Liver (tissue), 9 donors: Measurements from ENCODE around the gene PCSK6. TPM values are rescaled to one million over a fixed set of nuclear protein-coding genes. Genes with fewer than 3 reads are reported as not detected.

Source experiments
- DNase-seq: peaks from one replicate; pipeline ENCODE4 v3.0.0-alpha.2; 2017; ENCODE audit warnings: low spot score
- H3K27ac ChIP-seq, 2 donors: one replicate each; pipeline ENCODE4 v1.7.0; 2013; ENCODE audit warnings: inconsistent platforms in 2 of 2, low read length in 2 of 2, control low read depth in 1 of 2, low read depth in 1 of 2, mild to moderate bottlenecking in 1 of 2
- H3K27me3 ChIP-seq, 4 donors: one replicate each; pipeline versions ENCODE4 v1.6.1 to v1.7.0; 2013; ENCODE audit warnings: low read length in 3 of 4, inconsistent platforms in 1 of 4, mild to moderate bottlenecking in 1 of 4, moderate library complexity in 1 of 4; ENCODE audit not compliant: control insufficient read depth in 4 of 4, insufficient read depth in 4 of 4
- H3K36me3 ChIP-seq, 4 donors: one replicate each; pipeline versions ENCODE4 v1.6.1 to v1.7.0; 2013; ENCODE audit warnings: low read length in 3 of 4, mild to moderate bottlenecking in 3 of 4, low read depth in 1 of 4, moderate library complexity in 1 of 4; ENCODE audit not compliant: control insufficient read depth in 4 of 4, insufficient read depth in 3 of 4
- H3K4me1 ChIP-seq, 4 donors: one replicate each; pipeline versions ENCODE4 v1.6.1 to v1.7.0; 2013; ENCODE audit warnings: low read length in 3 of 4, mild to moderate bottlenecking in 3 of 4, moderate library complexity in 1 of 4; ENCODE audit not compliant: control insufficient read depth in 4 of 4, insufficient read depth in 4 of 4
- H3K4me3 ChIP-seq, 3 donors: one replicate each; pipeline versions ENCODE4 v1.6.1 to v1.7.0; 2013; ENCODE audit warnings: low read length in 3 of 3, control low read depth in 1 of 3, low read depth in 1 of 3, mild to moderate bottlenecking in 1 of 3
- H3K9ac ChIP-seq, 2 donors: one replicate each; pipeline ENCODE4 v1.7.0; 2013; ENCODE audit warnings: low read length in 2 of 2, mild to moderate bottlenecking in 2 of 2, moderate library complexity in 2 of 2, control low read depth in 1 of 2, low read depth in 1 of 2
- H3K9me3 ChIP-seq, 4 donors: one replicate each; pipeline versions ENCODE4 v1.6.1 to v1.7.0; 2013; ENCODE audit warnings: low read length in 3 of 4; ENCODE audit not compliant: control insufficient read depth in 4 of 4
- EGR1 ChIP-seq, 2 donors: IDR thresholded peaks; 2 replicates each; pipeline ENCODE4 v1.6.1; 2016 to 2018; ENCODE audit warnings: antibody characterized with exemption in 2 of 2, low read depth in 2 of 2
- FOXA1 ChIP-seq: IDR thresholded peaks from 2 replicates; pipeline ENCODE4 v1.6.1; 2016; ENCODE audit warnings: antibody characterized with exemption
- FOXA2 ChIP-seq: IDR thresholded peaks from 2 replicates; pipeline ENCODE4 v1.6.1; 2016; ENCODE audit warnings: antibody characterized with exemption
- GABPA ChIP-seq, 2 donors: IDR thresholded peaks in 1 of 2; conservative IDR thresholded peaks in 1 of 2; 2 replicates each; pipeline ENCODE4 v1.6.1; 2016; ENCODE audit warnings: antibody characterized with exemption in 2 of 2, mild to moderate bottlenecking in 1 of 2, moderate library complexity in 1 of 2
- HNF4A ChIP-seq, 2 donors: conservative IDR thresholded peaks; 2 replicates each; pipeline ENCODE4 v1.6.1; 2016; ENCODE audit warnings: antibody characterized with exemption in 2 of 2, mild to moderate bottlenecking in 2 of 2
- HNF4G ChIP-seq: IDR thresholded peaks from 2 replicates; pipeline ENCODE4 v1.6.1; 2016; ENCODE audit warnings: antibody characterized with exemption
- JUND ChIP-seq, 2 donors: IDR thresholded peaks; 2 replicates each; pipeline ENCODE4 v1.6.1; 2016; ENCODE audit warnings: antibody characterized with exemption in 2 of 2
- NR2F2 ChIP-seq: IDR thresholded peaks from 2 replicates; pipeline ENCODE4 v1.6.1; 2016; ENCODE audit warnings: antibody characterized with exemption
- RAD21 ChIP-seq, 2 donors: IDR thresholded peaks; 2 replicates each; pipeline ENCODE4 v1.6.1; 2016; ENCODE audit warnings: antibody characterized with exemption in 2 of 2, mild to moderate bottlenecking in 2 of 2
- RXRA ChIP-seq, 2 donors: IDR thresholded peaks; 2 replicates each; pipeline ENCODE4 v1.6.1; 2017 to 2018; ENCODE audit warnings: antibody characterized with exemption in 2 of 2, mild to moderate bottlenecking in 1 of 2
- SP1 ChIP-seq: IDR thresholded peaks from 2 replicates; pipeline ENCODE4 v1.6.1; 2018; ENCODE audit warnings: antibody characterized with exemption, mild to moderate bottlenecking
- TAF1 ChIP-seq: conservative IDR thresholded peaks from 2 replicates; pipeline ENCODE4 v1.6.1; 2016; ENCODE audit warnings: antibody characterized with exemption, mild to moderate bottlenecking
- YY1 ChIP-seq: IDR thresholded peaks from 2 replicates; pipeline ENCODE4 v1.6.1; 2016; ENCODE audit warnings: antibody characterized with exemption, mild to moderate bottlenecking
- WGBS: extraction: QIAGEN DNeasy Blood & Tissue Kit; methylation state at CpG from one replicate; pipeline ENCODE4 v1.1.7; 2013; 5-methylcytosine and 5-hydroxymethylcytosine counted together
- polyA plus RNA-seq, 2 donors: library from polyadenylated mRNA; stranded (reverse) in 1 of 2; unstranded in 1 of 2; fragments of 200-250 nt in 1 of 2; fragments of >200 nt in 1 of 2; fragmentation: Nextera tagmentation in 1 of 2; extraction: Ambion mirVana in 1 of 2; gene quantifications; one replicate each; pipeline versions ENCODE4 v1.2.1 to v1.2.3, GENCODE V29; 2013 to 2015
- total RNA-seq, 2 donors: library from RNA; depleted of rRNA; stranded (reverse); fragments of >200 nt; gene quantifications; one replicate each; pipeline ENCODE4 v1.2.3, GENCODE V29; 2014
- TF ChIP-seq, protein P1 (sequence below): IDR thresholded peaks from 2 replicates; pipeline ENCODE4 v1.6.1; 2016; ENCODE audit warnings: antibody characterized with exemption
- TF ChIP-seq, protein P2 (sequence below): fragments of 150-350 bp; IDR thresholded peaks from 2 replicates; pipeline ENCODE4 v1.5.1; 2017; ENCODE audit warnings: improper control_type of control experiment, low read depth, low read length; ENCODE audit not compliant: missing input control
- TF ChIP-seq, protein P3 (sequence below): IDR thresholded peaks from 2 replicates; pipeline ENCODE4 v1.6.1; 2016; ENCODE audit warnings: antibody characterized with exemption
- TF ChIP-seq, protein P4 (sequence below): IDR thresholded peaks from 2 replicates; pipeline ENCODE4 v1.6.1; 2016; ENCODE audit warnings: antibody characterized with exemption
- TF ChIP-seq, protein P5 (sequence below): IDR thresholded peaks from 2 replicates; pipeline ENCODE4 v1.6.1; 2016; ENCODE audit warnings: antibody characterized with exemption, mild to moderate bottlenecking
- donor health status: healthy.
- donor health status: healthy.
- donor health status: healthy.
- donor health status: healthy.
- donor health status: healthy.

The PCSK6 gene
- total and polyA plus RNA-seq, 4 donors = 94.8 to 398 (median 168) TPM

DNA sequence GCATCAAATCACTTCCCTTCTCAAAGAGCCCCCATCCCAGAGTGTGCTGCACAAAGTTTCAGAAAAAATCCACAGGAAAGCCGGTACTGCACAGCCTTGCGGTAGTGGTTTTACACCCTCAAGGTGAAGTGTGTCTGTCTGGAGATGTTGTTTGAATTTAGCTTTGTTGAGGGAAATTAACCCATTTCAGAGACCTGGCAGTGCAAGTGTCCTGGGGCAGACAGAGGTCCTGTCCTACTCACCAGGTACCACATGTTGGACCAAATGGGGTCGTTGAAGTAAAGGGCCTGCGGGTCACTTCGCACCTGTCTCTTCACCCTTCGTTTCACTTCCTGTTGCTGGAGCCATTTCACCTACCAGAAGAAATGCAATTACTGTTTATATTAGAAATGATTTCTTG, 57.8 kb downstream of the PCSK6 start:
- no peaks in the 10 kb centered on the region for H3K27me3 ChIP-seq
- no peaks in the 10 kb centered on the region for H3K9me3 ChIP-seq
- peaks cover 0 to 6% (median under 1%) of the 10 kb centered on the region in 4 donors for H3K4me1 ChIP-seq
- no peak overlapping the region for H3K27ac ChIP-seq
- 88% methylated on average over 6 of the region's 6 CpGs for WGBS
- H3K36me3 ChIP-seq = peaks cover 18 to 76% (median 43%) of the 10 kb centered on the region in 4 donors
- H3K9ac ChIP-seq = no peak overlapping the region
- H3K4me3 ChIP-seq = no peak overlapping the region
- DNase-seq = no peak
- no peak for TF ChIP-seq EGR1 (IDR thresholded peaks at IDR 0.05; ENCODE audit: low read depth in 2 of 2)
- TF ChIP-seq, protein P1, sequence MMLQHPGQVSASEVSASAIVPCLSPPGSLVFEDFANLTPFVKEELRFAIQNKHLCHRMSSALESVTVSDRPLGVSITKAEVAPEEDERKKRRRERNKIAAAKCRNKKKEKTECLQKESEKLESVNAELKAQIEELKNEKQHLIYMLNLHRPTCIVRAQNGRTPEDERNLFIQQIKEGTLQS = no peak
- no peak for TF ChIP-seq RAD21 (IDR thresholded peaks at IDR 0.05)
- TF ChIP-seq NR2F2 = no peak
- TF ChIP-seq, protein P2, sequence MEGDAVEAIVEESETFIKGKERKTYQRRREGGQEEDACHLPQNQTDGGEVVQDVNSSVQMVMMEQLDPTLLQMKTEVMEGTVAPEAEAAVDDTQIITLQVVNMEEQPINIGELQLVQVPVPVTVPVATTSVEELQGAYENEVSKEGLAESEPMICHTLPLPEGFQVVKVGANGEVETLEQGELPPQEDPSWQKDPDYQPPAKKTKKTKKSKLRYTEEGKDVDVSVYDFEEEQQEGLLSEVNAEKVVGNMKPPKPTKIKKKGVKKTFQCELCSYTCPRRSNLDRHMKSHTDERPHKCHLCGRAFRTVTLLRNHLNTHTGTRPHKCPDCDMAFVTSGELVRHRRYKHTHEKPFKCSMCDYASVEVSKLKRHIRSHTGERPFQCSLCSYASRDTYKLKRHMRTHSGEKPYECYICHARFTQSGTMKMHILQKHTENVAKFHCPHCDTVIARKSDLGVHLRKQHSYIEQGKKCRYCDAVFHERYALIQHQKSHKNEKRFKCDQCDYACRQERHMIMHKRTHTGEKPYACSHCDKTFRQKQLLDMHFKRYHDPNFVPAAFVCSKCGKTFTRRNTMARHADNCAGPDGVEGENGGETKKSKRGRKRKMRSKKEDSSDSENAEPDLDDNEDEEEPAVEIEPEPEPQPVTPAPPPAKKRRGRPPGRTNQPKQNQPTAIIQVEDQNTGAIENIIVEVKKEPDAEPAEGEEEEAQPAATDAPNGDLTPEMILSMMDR = no peak
- no peak for TF ChIP-seq FOXA2
- TF ChIP-seq YY1 = no peak
- TF ChIP-seq, protein P3, sequence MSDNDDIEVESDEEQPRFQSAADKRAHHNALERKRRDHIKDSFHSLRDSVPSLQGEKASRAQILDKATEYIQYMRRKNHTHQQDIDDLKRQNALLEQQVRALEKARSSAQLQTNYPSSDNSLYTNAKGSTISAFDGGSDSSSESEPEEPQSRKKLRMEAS = no peak
- no peak for TF ChIP-seq JUND (IDR thresholded peaks at IDR 0.05)
- no peak for TF ChIP-seq FOXA1
- no peak for TF ChIP-seq HNF4G
- TF ChIP-seq SP1 = no peak
- TF ChIP-seq HNF4A (conservative IDR thresholded peaks at IDR 0.05) = no peak
- no peak for TF ChIP-seq RXRA (IDR thresholded peaks at IDR 0.05)
- TF ChIP-seq TAF1 = no peak
- TF ChIP-seq, protein P4, sequence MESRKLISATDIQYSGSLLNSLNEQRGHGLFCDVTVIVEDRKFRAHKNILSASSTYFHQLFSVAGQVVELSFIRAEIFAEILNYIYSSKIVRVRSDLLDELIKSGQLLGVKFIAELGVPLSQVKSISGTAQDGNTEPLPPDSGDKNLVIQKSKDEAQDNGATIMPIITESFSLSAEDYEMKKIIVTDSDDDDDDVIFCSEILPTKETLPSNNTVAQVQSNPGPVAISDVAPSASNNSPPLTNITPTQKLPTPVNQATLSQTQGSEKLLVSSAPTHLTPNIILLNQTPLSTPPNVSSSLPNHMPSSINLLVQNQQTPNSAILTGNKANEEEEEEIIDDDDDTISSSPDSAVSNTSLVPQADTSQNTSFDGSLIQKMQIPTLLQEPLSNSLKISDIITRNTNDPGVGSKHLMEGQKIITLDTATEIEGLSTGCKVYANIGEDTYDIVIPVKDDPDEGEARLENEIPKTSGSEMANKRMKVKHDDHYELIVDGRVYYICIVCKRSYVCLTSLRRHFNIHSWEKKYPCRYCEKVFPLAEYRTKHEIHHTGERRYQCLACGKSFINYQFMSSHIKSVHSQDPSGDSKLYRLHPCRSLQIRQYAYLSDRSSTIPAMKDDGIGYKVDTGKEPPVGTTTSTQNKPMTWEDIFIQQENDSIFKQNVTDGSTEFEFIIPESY = no peak
- TF ChIP-seq, protein P5, sequence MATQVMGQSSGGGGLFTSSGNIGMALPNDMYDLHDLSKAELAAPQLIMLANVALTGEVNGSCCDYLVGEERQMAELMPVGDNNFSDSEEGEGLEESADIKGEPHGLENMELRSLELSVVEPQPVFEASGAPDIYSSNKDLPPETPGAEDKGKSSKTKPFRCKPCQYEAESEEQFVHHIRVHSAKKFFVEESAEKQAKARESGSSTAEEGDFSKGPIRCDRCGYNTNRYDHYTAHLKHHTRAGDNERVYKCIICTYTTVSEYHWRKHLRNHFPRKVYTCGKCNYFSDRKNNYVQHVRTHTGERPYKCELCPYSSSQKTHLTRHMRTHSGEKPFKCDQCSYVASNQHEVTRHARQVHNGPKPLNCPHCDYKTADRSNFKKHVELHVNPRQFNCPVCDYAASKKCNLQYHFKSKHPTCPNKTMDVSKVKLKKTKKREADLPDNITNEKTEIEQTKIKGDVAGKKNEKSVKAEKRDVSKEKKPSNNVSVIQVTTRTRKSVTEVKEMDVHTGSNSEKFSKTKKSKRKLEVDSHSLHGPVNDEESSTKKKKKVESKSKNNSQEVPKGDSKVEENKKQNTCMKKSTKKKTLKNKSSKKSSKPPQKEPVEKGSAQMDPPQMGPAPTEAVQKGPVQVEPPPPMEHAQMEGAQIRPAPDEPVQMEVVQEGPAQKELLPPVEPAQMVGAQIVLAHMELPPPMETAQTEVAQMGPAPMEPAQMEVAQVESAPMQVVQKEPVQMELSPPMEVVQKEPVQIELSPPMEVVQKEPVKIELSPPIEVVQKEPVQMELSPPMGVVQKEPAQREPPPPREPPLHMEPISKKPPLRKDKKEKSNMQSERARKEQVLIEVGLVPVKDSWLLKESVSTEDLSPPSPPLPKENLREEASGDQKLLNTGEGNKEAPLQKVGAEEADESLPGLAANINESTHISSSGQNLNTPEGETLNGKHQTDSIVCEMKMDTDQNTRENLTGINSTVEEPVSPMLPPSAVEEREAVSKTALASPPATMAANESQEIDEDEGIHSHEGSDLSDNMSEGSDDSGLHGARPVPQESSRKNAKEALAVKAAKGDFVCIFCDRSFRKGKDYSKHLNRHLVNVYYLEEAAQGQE = no peak
- TF ChIP-seq GABPA (IDR thresholded peaks at IDR 0.05 in 1 of 2, conservative IDR thresholded peaks at IDR 0.05 in 1 of 2) = no peak
